GM19372 (cell line): ENCODE data around the gene KLHDC9.

Source experiments
- ATAC-seq: cut with Tn5 transposase; IDR thresholded peaks from one replicate; pipeline ENCODE4 v1.9.1; 2021; ENCODE audit warnings: mild to moderate bottlenecking, low read depth, moderate library complexity; ENCODE audit not compliant: unreplicated experiment

Gene KLHDC9

GRCh38 chr1:161128591-161129420, 30.6 kb downstream of the KLHDC9 start:
- ATAC-seq, result no peak

DNA sequence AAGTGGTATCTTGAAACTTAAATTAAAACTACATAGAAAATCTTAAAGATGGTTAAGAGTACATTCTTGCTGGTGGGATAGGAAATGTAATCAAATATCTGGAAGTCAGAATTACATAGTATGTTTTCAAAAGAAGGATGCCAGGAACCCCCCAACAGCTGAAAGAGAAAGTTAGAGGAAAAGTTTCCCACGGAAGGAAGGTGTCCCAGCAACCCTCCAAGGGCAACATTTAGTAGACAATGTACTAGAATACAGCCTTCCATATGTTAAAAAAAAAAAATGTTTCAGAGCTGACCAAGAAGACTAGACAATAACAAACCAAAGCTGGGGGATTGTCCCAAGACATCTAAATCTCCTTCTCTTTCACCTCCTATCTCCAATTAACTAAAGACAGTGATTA, 32.1 kb downstream of the KLHDC9 start:
- ATAC-seq, result no peak

- ATAC-seq, result no peak
Observed at GRCh38 chr1:161131523-161132409, 33.6 kb downstream of the KLHDC9 start.

GRCh38 chr1:161132410-161133219, 34.5 kb downstream of the KLHDC9 start, which contains the start of gene DEDD:
DEDD (minus strand) TSS chr1:161132667; CDS start chr1:161124462, 8,205 bp downstream.
- ATAC-seq, result peak; percentile 94

GRCh38 chr1:161133220-161133740, 35.1 kb downstream of the KLHDC9 start:
- no peak for ATAC-seq

- no peak for ATAC-seq
Observed at GRCh38 chr1:161137881-161138280, 39.7 kb downstream of the KLHDC9 start.

- no peak for ATAC-seq
Observed at GRCh38 chr1:161138431-161138830, 40.3 kb downstream of the KLHDC9 start.

DNA sequence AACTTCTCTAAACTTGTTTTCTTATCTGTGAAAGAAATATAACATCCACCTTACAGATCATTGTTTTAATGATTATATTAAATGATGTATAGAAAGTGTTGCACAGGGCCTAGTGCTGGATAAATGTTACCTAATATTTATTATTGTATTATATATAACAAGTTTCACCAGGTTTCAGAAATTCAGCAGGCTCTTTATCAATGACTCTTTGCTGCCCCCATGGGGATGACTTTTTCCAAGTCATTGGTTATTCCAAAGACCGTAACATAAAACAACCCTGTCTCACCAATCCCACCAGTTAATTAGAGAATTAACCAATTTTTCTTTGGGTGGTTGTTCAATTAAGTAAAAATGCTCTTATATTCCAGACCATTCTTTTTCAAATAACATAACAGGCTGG, 41.6 kb downstream of the KLHDC9 start:
- ATAC-seq, result no peak

GRCh38 chr1:161140755-161141400, 42.7 kb downstream of the KLHDC9 start:
- no peak for ATAC-seq

DNA sequence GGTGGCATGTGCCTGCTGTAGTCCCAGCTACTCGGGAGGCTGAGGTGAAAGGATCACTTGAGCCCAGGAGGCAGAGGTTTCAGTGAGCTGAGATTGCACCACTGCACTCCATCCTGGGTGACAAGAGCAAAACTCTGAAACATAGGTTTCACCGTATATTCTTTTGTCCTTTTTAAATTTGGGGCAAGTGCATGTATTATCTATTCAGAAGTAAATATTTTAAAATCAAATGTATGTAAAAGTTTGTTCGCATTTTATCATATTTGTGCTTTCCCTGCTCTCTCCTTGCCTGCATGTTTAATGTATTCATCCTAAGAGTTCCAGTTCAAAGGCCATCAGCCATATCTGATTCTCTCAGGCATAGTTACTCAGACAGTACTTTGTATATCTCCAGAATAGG, 47.7 kb downstream of the KLHDC9 start:
- ATAC-seq, result no peak
